HG02938 (cell line): ENCODE data around the gene STK4.
"Not testable (repeated sequence)": the region's sequence is repeated elsewhere in the genome, so short reads cannot be mapped to it uniquely, and the experiment has no call there.

Experiments used
- ATAC-seq: cut with Tn5 transposase; IDR thresholded peaks from one replicate; pipeline ENCODE4 v1.9.1; 2021; ENCODE audit warnings: mild to moderate bottlenecking, moderate library complexity; ENCODE audit not compliant: unreplicated experiment

STK4 gene

DNA sequence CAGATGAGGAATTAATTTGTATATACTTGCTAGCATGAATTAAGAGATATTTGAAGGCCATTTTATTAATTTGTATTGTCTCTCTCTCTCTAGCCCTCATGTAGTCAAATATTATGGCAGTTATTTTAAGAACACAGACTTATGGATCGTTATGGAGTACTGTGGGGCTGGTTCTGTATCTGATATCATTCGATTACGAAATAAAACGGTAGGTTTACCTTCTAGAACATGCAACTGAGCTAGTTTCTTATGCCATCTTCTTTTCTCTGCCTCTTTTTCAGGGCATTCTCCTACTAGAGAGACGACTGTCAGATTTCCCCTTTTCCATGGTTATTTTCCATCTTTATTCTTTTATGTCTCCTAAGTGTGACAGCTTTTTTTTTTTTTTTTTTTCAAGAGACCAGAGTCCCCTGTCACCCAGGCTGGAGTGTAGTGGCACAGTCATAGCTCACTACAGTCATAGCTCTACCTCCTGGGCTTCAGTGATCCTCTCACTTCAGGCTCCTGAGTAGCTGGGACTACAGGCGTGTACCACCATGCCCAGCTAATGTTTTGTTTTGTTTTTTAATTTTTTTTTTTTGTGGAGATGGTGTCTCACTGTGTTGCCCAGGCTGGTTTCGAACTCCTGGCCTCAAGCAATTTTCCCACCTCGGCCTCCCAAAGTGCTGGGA is 15.6 kb downstream of the STK4 start:
- ATAC-seq = no peak

- ATAC-seq = no peak
These were observed 16.9 kb downstream of the STK4 start for GRCh38 chr20:44983093-44983674.

- ATAC-seq = no peak
These were observed 22.4 kb downstream of the STK4 start for GRCh38 chr20:44988631-44989171.

GRCh38 chr20:44990425-44990824 is 24.1 kb downstream of the STK4 start:
- ATAC-seq = no peak

GRCh38 chr20:44990957-44991356 is 24.6 kb downstream of the STK4 start:
- ATAC-seq = no peak

- ATAC-seq = no peak
These were observed 27.0 kb downstream of the STK4 start for GRCh38 chr20:44993343-44993742.

DNA sequence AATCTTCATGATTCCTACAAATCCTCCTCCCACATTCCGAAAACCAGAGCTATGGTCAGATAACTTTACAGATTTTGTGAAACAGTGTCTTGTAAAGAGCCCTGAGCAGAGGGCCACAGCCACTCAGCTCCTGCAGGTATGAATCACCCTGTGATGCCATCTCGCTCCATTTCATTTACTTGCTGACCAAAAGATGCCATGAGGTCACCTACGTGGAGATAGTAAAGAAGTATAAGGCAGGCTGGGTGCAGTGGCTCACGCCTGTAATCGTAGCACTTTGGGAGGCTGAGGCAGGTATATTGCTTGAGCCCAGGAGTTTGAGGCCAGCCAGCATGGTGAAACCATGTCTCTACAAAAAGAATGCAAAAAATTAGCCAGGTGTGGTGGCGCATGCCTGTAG is 30.9 kb downstream of the STK4 start:
- no peak for ATAC-seq

GRCh38 chr20:44997668-44998067 is 31.4 kb downstream of the STK4 start:
- ATAC-seq = no peak

DNA sequence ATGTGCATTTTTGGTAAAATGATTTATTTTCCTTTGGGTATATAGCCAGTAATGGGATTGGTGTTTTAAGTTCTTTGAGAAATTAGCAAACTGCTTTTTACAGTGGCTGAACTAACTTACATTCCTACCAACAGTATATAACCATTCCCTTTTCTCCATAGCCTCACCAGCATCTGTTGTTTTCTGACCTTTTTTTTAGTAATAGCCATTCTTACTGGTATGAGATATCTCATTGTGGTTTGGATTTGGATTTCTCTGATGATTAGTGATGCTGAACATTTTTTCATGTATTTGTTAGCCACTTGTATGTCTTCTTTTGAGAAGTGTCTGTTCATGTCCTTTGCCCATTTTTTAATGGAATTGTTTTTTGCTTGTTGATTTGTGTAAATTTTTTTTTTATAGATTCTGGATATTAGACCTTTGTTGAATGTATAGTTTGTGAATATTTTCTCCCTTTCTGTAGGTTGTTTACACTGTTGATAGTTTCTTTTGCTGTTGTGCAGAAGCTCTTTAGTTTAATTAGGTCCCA is 42.3 kb downstream of the STK4 start:
- ATAC-seq = no peak

DNA sequence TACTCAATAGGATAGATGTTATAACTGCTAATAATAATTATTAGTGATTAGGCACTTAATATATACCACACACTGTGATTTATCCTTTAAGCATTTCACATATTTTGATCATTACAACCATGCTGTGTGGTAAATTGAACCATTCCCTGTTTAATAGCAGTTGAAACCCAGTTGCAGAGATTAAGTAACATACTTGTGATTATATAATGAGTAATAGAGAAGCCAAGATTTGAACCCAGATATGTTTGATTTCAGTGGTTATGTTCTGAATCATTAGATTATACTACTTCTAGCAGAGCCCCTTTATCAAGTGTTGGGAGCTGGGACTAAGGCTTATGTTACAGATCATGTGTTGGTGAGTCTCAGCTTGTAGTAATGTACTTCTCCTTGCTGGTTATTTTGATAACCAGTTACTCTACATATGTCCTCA is 44.1 kb downstream of the STK4 start:
- no peak for ATAC-seq

DNA sequence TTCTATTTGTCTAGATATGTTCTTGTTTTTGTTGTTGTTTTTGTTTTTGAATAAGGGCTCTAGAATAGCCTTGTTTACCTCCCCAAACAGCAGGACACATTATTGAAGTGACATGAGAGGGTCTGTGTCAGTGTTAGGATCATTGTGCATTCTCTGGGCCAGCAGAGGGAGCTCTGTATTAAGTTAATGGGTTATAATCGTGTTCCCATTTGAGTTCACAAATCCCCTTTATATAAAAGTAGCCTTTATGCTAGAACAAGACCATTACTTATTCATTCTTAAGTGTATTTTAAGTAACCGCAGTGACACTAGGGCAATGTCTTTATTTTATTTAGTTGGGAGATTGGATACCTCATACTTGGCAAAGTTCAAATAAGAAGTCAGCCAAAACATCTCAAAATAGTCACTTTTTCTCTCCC is 44.8 kb downstream of the STK4 start:
- ATAC-seq = no peak

DNA sequence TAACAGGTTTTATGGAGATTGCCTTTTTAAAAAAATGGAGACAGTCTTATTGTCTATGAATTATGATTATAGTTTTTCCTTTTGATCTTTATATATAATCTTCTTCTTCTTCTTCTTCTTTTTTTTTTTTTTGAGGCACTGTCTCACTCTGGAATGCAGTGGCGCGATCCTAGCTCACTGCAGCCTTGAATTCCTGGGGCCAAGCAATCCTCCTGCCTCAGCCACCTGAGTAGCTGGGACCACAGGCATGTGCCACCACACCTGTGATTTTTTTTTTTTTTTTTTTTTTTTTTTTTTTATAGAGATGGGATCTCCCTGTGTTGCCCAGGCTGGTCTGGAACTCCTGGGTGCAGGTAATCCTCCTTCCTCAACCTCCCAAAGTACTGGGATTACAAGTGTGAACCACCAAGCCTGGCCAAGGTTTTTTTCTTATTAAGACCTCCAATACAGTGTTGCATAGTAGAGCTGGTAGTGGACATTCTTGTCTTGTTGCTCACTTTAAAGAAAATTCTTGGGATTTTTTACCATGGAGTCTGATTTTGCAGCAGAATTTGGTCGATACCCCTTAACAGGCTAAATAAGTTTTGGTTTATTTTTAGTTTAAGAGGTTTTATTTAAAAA is 46.5 kb downstream of the STK4 start:
- no peak for ATAC-seq

- ATAC-seq = not testable (repeated sequence)
These were observed 47.8 kb downstream of the STK4 start for GRCh38 chr20:45014131-45014530.

DNA sequence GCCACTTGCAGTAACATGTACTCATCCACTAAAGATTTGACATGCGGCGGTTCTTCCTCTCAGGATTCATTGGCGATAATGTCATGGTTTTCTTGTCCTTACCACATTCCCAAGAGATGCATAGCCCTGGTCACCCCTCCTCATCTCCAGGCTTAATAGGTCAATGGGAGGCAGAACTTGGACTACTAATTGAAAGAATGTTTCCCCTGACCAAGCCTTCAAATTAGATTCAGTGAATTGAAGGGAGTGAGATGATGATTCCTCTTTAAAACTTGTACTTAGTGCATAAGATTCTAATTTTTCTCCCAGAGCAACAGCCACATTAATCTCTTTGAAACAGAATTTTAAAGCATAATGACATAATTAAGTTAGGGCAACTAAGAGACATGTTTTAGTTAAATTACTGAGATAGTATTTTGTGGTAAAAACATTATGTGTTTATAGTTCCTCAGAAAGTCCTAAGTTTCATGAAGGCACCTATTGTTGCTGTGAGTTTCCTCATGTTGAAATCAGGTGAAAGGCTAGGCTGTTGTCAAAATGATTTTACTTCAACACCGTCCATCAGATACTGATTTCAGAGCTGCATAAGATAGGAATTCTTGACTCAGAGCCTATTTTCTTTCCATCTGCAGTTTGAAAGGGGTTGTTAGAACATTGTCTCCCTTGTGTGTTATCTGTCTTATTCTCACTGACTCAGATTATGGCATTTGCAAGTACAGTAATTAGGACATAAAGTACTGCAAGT is 48.5 kb downstream of the STK4 start:
- ATAC-seq = no peak

DNA sequence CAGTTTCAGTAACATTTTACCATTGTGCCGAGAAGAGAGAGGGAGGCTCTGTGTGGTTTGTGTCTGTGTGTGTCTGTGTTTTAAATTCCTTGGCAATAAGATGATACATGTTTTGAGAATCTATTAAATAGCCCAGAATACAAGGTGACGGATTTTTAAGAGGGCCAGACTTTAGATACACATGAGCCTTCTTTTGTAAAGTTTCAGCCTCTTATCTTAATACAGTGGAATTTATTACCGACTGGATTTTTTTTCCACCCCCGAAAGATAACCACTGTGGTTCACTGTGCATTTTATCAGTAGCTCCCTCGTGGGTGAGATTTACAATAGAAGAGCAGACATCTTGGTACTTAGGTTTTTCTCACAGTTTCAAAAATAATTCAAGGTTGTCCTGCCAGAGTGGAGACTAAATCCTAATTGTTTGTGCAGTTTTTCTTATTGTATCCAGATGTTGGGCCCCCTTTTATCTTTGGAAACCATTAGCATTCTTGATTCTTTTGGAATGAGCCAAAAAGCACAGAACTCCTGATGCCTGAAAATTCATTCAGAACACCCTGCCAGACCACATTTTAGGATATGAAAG is 49.9 kb downstream of the STK4 start:
- no peak for ATAC-seq

DNA sequence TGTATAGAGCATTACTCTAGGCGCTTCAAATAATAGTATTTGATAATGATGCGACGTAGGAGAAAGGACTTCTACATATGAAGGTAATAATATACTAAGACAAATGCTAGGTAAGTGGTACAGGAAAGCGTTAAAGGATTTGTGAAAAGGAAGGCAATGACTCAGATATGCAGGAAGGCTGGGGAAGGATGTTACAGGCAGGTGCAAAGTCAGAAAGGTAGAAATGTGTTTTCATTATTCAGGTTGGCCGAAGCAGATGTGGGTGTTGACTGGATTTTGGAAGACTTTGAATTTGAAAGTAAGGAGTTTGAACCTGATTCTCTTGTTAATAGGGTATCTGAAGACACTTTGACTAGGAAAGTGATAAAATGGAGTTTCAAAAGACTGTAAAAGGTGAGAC is 51.0 kb downstream of the STK4 start:
- ATAC-seq = no peak

DNA sequence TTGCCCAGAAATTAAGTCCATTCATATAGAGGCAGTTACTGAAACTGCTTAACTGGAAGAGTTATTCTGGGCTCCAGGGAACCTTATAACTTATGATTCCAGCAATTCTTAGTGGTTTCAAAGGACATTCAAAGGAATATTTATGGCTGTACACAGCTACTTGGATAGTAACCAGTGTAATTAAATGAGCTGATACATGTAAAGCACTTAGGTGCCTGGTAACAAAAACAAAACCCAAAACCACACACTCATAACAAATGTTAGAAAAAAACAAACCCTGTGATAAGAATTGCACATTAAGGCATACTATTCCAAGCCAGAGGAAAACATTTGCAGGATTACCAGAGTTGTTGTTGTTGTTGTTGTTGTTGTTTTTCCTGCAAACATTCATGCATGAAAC is 51.5 kb downstream of the STK4 start:
- no peak for ATAC-seq

DNA sequence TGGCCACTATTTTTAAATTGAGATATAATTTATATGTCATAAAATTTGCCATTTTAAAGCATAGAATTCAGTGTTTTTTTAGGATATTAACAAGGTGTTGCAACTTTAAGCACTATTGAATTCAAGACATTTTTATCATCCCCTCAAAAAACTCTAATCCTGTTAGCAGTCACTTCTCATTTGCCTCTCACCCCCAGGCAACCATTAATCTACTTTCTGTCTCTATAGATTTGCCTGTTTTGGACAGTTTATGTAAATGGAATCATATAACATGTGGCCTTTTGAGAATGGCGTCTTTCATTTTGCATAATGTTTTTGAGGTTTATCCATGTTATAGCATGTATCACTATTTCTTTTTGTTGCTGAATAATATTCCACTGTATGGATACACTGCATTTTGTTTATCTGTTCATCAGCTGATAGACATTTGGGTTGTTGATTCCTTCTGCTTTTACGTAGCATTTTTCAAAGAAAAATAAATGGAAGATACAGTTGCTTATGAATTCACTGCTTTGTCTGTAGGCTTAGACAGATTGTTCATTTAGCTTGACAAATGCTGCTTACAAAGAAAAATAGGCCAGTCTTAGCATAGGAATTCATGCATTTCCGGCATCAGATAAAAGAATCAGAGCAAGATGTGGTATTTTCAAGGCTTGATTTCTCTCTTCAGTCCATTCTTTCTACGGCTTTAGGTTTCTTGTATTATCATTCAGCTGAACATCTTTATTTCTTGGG is 52.9 kb downstream of the STK4 start:
- no peak for ATAC-seq

DNA sequence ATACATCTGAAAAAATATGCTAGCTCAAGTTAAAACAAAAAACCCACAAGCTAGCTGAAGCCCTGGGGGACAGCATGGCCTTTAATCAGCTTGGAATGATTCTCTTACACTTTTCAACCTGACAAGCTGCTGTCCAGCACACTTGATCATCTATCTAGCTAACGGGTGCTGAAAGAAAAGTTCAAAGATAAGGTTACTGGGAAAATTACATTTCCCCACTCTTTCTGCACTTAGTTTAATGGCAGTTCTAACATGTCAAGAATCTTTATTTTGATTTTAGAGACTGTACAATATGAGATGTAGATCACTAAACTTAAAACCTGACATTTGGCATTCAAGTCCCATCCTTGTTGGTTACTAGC is 53.4 kb downstream of the STK4 start:
- no peak for ATAC-seq

DNA sequence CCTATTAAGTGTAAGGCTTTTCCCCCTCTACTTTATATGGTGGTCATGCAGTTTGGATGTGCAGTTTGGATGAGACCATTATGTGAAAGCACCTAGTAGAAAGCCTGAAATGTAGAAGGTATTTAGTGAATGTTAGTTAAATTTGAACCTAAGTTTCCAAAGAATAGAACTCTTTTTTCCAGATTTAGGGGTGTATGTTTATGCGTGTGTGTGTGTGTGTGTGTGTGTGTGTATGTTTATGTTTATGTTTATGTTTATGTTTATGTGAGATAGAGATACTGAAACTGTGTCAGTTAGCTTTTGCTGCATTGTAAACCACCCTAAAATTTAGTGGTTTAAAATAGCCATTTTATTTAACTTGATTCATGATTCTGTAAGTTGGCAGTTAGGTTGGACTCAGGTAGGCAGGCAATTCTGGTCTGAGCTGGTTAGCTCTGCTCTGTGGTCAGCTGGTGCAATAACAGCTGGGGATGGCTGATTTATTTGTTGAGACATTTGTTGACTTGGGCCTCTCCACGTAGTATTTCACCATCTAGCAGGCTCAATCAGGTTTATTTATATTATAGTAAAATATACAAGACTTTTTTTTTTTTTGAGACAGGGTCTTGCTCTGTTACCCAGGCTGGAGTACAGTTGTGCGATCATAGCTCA is 54.0 kb downstream of the STK4 start:
- ATAC-seq = no peak
